IPS-18c (cell line): Measurements from ENCODE around the gene APBA3.
"Not testable (repeated sequence)": the region's sequence is repeated elsewhere in the genome, so short reads cannot be mapped to it uniquely, and the experiment has no call there.

Source experiments
- H3K4me3 ChIP-seq: 2 replicates; pipeline ENCODE4 v1.7.0; 2013; ENCODE audit warnings: low read depth, mild to moderate bottlenecking, low read length, moderate library complexity; ENCODE audit not compliant: insufficient read depth
- H3K9me3 ChIP-seq: one replicate; pipeline ENCODE4 v1.6.1; 2013; ENCODE audit warnings: mild to moderate bottlenecking, low read length, moderate library complexity; ENCODE audit not compliant: control insufficient read depth, insufficient read depth

Gene APBA3

DNA sequence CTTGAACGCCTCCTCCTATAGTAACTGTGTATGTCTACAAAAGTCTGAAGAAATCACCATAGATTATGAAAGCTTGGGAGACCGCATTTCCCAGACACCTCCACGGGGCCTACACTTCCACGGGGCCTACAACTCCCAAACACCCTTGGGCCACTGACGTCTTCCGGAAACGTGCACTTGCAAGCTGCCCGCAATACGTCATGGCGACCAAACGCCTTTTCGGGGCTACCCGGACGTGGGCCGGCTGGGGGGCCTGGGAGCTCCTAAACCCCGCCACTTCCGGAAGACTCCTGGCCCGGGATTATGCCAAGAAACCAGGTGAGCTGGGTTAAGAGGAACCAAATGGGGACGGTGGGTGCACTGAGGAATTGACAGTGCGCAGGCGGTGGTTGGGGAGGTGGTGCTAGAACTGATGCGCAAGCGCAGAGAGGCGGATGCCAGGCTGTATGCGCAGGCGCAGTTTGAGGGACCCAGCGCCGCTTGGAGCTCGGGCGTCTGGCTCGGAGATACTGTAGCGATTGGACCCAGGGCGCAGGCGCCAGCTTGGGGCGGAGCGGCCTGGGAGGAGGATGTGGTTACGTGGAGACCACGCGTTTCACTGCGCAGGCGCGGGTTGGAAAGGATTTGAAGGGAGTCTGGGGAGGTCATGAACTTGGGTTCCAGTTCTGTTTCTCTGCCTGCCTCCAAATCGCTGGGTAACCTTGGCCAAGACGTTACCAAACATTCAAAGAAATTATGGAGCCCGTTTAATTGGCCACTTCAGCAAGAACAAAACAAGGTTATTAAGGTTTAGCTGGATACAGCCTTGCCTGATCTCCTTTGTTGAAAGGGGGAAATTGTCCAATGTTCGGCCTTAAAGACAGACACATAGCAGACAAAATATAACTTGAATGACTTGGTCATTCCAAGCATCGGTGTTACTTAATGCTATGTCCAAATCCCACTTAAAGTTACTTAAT is 1.3 kb upstream of the APBA3 start, which contains the start of gene MRPL54:
TSS of gene MRPL54 (plus strand) at position 182 of the 959 bp plus-strand sequence. CDS start at position 201, 19 bp downstream.
- H3K4me3 ChIP-seq, result peak within 1 kb of the TSS; percentile 75
- no peaks in the 10 kb centered on the region for H3K9me3 ChIP-seq

GRCh38 chr19:3762130-3762473 is 610 bp upstream of the APBA3 start:
- Histone ChIP-seq H3K9me3 (no peaks in the 10 kb centered on the region), H3K4me3 (no peak overlapping the region)

DNA sequence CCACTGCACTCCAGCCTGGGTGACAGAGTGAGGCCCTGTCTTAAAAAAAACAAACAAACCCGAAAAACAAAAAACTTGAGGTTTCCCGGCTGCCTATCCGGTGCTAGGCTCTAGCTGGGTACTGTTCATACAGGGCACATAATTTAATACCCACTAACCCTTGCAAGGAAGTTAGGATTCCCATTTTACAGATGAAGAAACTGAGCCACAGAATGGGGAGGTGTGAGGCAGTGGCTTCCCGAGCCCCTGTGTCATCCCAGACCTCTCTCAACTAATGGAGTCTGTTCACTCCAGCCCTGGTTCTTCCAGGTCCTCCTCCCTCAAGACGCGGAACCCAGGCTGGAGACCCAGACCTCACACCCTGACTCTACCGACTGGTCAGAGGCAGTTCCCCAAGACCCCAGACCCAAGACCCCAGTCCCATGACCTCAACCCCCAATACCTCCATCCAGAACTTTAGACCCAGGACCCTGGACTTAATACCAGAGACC is 576 bp downstream of the APBA3 start:
- Histone ChIP-seq H3K9me3 (no peaks in the 10 kb centered on the region), H3K4me3 (peak overlapping the region; percentile 60)

- no peak overlapping the region for H3K4me3 ChIP-seq
- no peaks in the 10 kb centered on the region for H3K9me3 ChIP-seq
Measured at GRCh38 chr19:3759482-3760254, 1.8 kb downstream of the APBA3 start.

DNA sequence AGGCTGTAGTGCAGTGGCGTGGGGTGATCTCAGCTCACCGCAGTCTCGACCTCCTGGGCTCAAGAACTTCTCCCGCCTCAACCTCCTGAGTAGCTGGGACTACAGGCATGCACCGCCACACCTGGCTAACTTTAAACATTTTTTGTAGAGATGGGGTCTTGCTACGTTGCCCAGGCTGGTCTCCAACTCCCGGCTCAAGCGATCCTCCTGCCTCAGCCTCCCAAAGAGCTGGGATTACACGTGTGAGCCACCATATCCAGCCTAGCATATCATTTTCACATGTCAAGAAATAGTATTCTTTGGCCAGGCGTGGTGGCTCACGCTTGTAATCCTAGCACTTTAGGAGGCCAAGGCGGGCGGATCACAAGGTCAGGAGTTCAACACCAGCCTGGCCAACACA is 3.2 kb downstream of the APBA3 start:
- not testable (repeated sequence) for H3K4me3 ChIP-seq

DNA sequence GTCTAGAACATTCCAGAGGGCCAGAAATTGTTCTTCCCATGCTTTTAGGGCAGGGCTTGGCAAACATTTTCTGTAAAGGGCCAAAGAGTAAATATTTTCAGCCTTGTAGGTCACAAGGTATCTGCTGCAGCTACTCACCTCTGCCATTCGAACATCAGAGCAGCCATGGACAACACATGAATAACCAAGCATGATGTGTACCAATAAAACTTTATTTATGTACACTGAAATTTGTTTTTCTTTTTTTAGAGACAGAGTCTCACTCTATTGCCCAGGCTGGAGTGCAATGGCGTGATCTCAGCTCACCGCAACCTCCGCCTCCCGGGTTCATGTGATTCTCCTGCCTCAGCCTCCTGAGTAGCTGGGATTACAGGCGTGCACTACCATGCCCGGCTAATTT is 3.8 kb downstream of the APBA3 start:
- not testable (repeated sequence) for H3K4me3 ChIP-seq, H3K9me3 ChIP-seq

More for the DNA sequence above, 3.2 kb downstream of the APBA3 start:
- H3K9me3 ChIP-seq, result not testable (repeated sequence)

- H3K9me3 ChIP-seq, result no peaks in the 10 kb centered on the region
- H3K4me3 ChIP-seq, result no peak overlapping the region
Measured at GRCh38 chr19:3753631-3754410, 7.7 kb downstream of the APBA3 start.

- Histone ChIP-seq H3K9me3 (no peaks in the 10 kb centered on the region), H3K4me3 (no peak overlapping the region)
Measured at GRCh38 chr19:3752492-3752891, 9.0 kb downstream of the APBA3 start.

DNA sequence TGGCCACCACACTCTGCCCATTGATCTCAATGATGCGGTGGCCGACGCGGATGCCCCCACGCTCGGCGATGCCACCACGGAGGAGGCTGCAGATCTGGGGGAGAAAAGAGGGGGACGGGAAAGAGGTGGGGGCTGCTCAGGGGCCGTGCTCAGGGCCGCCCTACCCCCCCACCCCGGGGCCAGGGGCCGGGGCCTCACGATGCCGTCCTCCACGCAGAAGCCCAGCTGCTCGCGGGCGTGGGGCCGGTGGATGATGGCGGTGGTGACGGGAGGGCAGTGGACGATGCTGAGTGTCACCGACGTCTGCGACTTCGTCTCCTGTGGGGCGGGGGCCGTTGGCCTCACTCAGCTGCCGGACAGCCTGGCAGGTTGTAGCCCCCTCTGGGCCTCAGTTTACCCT is 10.3 kb downstream of the APBA3 start:
- H3K9me3 ChIP-seq, result no peaks in the 10 kb centered on the region
- no peak overlapping the region for H3K4me3 ChIP-seq

DNA sequence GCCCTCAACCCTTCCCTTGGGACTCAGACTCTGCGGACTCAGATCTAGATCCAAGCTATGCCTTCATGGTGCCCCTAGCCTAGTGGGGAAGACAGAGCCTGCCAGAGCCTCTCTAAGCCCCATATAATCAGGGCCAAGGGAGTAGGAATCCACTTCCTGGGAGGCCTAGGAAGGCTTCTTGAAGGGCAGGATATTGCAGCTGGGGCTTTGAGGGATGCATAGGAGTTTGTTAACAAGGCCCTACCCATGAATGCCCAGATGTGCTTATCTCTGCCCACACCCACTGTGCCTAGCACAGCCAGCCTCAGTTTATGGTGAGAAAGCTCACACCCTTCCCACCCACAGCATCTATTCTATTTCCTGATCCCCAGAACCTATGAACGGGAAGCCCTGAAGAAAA is 11.3 kb downstream of the APBA3 start:
- Histone ChIP-seq H3K4me3 (no peak overlapping the region), H3K9me3 (no peaks in the 10 kb centered on the region)

DNA sequence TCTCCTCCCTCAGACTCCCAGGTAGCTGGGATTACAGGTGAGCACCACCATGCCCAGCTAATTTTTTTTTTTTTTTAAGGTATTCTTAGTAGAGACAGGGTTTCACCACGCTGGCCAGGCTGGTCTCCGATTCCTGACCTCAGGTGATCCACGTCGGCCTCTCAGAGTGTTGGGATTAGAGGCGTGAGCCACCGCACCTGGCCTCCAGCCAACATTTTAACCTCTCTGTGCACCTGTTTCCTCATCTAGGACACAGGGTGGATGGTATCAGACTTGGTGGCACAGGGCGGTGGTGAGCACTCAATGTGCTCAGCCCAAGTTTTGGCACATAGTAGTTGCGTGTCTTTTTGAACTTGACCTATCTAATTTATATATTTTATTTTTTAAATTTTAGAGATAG is 12.5 kb downstream of the APBA3 start:
- no peaks in the 10 kb centered on the region for H3K9me3 ChIP-seq
- H3K4me3 ChIP-seq, result no peak overlapping the region

- no peak overlapping the region for H3K4me3 ChIP-seq
- H3K9me3 ChIP-seq, result no peaks in the 10 kb centered on the region
Measured at GRCh38 chr19:3746371-3747056, 15.0 kb downstream of the APBA3 start.

DNA sequence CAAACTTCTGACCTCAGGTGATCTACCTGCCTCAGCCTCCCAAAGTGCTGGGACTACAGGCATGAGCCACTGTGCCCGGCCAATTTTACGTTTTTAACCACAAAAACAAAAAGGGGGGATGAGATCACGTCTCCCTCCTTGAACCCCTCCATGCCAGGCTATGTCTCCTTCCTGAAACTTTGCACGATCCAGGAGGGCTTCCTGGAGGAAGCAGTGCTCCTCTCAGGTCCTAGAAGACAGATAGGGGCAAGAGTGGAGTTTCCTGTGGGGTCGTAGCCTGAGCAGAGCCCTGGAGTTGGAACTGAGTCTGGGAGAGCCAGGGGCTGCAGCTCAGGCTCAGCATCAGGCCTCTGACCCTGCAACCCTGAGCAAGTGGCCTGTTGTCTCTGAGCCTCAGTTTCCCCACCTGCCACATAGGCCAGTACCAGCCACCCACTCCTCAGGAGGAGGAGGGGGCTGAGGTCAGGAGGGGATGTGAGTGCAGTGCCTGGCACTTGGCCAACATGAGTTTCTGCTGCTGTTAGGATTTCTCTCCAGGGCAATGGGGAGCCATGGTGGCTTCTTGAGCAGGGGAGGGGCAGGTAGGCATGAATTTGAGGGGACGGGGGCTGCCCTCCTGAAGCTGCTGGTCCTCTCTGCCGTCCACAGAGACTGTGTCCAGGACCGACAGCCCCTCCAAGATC is 16.0 kb downstream of the APBA3 start:
- Histone ChIP-seq H3K9me3 (no peaks in the 10 kb centered on the region), H3K4me3 (no peak overlapping the region)

- no peak overlapping the region for H3K4me3 ChIP-seq
- H3K9me3 ChIP-seq, result no peaks in the 10 kb centered on the region
Measured at GRCh38 chr19:3743486-3743885, 18.0 kb downstream of the APBA3 start.

DNA sequence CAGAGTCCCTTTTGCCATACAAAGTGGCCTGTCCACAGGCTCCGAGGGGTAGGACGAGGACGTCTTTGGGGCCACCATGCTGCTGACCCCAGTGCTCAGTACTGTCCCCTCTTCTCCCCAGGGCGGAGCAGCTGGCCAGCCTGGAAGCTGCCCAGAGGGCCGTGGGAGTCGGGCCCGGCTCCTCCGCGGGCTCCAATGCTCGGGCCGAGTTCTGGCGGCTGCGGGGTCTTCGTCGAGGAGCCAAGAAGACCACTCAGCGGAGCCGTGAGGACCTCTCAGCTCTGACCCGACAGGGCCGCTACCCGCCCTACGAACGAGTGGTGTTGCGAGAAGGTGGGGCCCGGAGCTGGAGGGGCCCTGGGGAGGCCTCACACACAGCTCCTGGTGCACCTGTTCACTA is 21.1 kb downstream of the APBA3 start:
- H3K9me3 ChIP-seq, result no peaks in the 10 kb centered on the region

DNA sequence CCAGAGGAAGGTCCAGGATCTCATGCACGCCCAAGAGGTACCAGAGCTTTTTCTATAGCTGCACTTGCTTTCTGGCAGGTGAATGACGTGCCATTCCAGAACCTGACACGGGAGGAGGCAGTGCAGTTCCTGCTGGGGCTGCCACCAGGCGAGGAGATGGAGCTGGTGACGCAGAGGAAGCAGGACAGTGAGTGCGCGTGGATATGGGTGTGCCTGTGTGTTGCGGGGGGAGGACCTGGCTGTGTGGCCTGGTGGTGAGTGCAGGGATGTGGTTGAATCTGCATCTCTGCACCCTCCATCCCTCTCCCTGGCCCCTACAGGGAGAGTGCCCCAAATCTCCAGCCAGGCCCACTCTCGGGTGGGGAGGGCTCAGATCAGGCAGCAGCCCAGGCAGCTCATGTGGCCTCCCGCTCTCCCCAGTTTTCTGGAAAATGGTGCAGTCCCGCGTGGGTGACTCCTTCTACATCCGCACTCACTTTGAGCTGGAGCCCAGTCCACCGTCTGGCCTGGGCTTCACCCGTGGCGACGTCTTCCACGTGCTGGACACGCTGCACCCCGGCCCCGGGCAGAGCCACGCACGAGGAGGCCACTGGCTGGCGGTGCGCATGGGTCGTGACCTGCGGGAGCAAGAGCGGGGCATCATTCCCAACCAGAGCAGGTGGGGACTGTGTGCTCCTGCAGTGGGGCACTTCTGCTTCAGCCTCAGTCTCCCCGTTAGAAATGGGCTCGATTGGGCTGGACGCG is 22.8 kb downstream of the APBA3 start:
- H3K9me3 ChIP-seq, result no peaks in the 10 kb centered on the region

More for the DNA sequence above, 21.1 kb downstream of the APBA3 start:
- no peak overlapping the region for H3K4me3 ChIP-seq

More for the DNA sequence above, 22.8 kb downstream of the APBA3 start:
- no peak overlapping the region for H3K4me3 ChIP-seq
